GM21717 (cell line): Measurements from ENCODE around the gene VIPR2.

Experiments
- ATAC-seq: cut with Tn5 transposase; IDR thresholded peaks from one replicate; pipeline ENCODE4 v1.9.1; 2021; ENCODE audit warnings: mild to moderate bottlenecking, moderate library complexity; ENCODE audit not compliant: unreplicated experiment

Gene VIPR2

DNA sequence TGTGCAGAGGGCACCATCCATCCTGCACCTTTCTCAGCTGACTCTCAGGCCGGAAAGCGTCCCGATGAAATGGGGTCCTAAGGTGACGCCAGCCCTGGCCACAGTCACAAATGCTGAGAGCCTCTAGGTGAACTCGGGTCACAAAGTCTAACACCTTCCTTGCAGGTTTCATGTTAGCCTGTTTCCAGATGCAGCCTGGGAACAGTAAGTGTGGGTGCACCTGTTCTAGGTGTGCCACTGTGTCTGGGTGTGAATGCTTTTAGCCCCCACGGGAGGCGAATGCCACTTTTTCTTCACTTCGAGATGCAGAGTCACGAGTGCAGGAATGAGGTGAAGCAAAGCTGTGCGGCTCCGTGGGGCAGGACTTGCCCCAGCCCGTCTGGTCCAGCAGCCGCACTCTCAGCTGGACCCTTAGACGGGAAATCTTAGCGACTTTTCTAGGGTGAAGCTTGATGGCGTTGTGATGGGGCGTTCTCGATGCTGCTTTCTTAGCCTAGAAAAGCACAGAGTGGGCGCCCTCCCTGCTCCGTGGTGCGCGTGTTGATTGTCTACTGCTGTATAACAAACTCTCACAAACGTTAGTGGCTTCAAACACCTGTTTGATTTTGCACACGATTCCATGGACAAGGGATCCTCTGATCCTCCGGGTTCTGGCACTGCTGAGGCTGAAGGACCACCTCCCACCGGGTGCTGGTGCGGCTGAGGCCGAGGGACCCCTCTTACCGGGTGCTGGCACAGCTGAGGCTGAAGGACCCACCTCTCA lies 13.6 kb upstream of the VIPR2 start:
- ATAC-seq: no peak

- no peak for ATAC-seq
These were observed 13.0 kb upstream of the VIPR2 start for GRCh38 chr7:159157714-159158113.

GRCh38 chr7:159156436-159157245 lies 12.0 kb upstream of the VIPR2 start:
- ATAC-seq: no peak

- ATAC-seq: no peak
These were observed 10.7 kb upstream of the VIPR2 start for GRCh38 chr7:159155410-159155809.

DNA sequence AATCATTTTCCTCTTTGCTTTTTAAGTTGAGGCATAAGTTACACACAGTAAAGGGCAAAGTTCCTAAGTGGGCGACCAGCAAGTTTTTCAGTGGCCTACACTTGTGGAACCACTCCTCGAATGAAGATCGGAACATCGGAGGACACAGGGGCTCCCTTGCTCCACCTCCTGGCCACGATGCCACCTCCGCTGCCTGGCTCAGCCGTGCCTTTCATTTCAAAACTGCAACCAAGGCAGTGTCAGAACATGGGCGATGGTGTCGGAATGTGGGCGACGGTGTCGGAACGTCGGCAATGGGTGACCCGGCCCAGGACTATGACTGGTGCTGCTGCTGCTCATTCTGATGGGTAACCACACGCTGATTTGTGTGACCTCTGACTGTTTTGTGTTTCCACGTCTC lies 9.6 kb upstream of the VIPR2 start:
- ATAC-seq: no peak

DNA sequence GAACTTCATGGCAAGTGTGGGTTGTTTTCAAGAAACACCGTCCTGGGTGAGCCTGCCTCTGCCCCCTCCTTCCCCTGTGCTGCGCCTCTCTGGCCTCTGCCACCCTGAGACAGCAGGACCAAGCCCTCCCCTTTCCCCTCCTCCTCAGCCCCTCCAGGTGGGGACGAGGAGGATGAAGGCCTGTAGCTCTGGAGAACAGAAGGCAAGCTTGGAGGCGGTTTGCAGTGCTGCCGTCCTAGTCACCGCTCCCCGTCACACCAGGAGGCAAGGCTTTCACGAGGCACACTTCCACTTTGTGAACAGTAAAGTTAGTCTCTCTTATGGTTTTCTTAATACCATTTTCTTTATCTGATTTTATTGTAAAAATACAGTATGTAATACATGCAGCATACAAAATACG lies 8.8 kb upstream of the VIPR2 start:
- ATAC-seq: no peak

- ATAC-seq: no peak
These were observed 8.1 kb upstream of the VIPR2 start for GRCh38 chr7:159152816-159153215.

GRCh38 chr7:159151231-159151630 lies 6.6 kb upstream of the VIPR2 start:
- ATAC-seq: no peak

- ATAC-seq: no peak
These were observed 4.8 kb upstream of the VIPR2 start for GRCh38 chr7:159149488-159149887.

DNA sequence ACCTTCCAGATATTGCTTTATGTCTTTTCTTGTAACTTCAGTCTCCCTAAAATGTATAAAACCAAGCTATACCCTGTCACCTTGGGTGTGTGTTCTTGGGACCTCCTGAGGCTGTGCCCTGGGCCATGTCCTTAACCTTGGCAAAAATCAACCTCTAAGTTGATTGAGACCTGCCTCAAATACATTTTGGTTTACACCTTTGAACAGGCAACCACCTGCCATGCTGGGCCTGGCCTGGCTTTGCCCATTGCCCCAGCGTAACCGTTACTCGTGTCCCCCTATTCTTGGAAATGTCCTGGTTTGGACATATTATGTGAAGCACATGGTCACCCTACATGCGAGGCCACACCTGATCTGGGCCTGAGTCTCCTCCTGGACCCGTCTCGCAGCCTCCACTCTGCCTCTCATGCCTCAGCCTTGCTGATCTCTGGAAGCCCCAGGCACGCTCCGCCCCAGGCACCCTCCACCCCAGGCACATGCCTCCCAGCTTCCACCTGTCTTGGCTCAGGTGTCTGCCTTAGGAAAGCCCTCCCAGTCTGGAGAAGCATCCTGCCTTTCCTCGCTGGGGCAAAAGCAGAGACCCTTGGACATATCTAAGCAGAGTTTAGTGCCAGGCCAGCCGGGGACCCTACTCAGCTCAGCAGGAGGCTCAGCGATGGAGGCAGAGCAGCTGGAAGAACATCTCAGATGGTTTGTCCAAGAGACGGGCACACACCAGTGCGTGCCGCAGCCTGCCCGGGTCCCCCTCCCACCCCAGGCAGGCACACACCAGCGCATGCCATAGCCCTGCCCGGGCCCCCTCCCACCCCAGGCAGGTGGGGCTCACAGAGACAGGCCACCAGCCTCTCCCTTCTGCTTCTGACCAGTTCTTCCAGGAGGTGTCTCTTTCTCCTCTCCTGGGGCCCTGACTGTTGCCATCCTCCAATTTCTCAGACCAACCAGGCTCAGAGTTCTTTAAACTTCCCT lies 4.0 kb upstream of the VIPR2 start:
- no peak for ATAC-seq

DNA sequence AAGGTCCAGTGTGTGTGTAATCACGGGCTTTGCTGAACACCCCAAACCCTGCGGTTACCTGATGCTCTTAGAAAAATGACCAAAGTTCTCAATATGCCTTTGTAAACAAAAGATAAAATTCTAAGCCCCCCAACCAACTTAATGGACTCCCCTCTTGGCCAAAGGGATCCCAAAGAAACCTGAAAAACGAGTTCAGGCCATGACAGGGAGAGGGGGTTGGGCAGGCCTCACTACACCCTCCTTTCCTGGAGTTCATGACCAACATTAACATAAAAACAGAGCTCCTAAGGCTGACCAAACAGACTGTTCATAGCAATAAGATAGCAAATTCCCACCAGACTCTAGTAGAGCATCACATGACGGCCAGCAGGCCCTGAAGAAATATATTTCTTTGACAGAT lies 3.0 kb upstream of the VIPR2 start:
- no peak for ATAC-seq

- no peak for ATAC-seq
These were observed 2.6 kb upstream of the VIPR2 start for GRCh38 chr7:159147246-159147645.

GRCh38 chr7:159146084-159146858 lies 1.6 kb upstream of the VIPR2 start:
- ATAC-seq: no peak

- ATAC-seq: no peak
These were observed 806 bp upstream of the VIPR2 start for GRCh38 chr7:159145490-159145855.

DNA sequence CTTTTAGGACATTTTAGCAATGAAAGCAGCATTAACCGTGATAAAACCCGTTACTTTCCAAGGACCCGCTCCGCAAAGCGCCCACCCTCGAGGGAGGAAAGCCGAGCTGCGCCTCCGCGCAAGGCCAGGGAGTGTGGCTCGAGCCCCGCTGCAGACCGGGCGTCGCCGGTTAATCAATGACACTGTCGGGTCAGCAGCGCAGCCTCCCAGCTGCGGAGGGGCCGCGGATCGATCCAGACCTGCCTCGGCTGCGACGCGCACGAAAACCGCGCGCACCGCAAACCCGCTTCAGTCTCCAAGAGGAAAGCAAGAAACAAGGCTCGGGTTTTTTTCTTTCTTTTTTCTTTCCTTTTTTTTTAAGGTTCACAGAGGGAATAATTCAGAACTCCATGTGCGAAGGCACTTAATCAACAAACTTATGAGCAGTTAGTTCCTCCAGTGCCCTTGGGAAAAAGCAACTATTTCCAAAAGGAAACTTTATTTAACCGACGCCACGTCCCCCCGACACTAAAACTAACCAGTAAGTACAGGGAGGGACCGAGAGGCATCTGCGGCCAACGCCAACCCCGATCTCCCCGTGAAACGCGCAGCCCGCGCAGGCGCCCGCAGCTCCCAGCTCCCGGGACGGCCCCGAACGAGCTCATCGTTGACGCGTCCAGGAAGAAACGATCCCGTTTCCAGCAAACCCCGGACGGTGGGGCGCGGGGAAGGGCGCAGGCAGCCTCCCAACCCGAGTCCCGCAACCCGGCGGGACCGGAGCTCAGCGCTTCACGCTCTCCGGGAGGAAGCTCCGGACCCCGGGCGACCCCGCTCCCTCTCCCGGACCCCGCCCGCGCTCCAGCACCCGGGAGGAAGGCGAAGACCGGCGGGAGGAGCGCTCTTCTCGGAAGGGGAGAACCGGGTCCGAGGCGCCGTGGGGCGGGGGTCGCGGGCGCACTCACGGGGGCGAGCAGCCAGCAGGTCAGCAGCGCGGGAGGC lies 598 bp downstream of the VIPR2 start:
- no peak for ATAC-seq

- no peak for ATAC-seq
These were observed 1.9 kb downstream of the VIPR2 start for GRCh38 chr7:159142730-159143129.

DNA sequence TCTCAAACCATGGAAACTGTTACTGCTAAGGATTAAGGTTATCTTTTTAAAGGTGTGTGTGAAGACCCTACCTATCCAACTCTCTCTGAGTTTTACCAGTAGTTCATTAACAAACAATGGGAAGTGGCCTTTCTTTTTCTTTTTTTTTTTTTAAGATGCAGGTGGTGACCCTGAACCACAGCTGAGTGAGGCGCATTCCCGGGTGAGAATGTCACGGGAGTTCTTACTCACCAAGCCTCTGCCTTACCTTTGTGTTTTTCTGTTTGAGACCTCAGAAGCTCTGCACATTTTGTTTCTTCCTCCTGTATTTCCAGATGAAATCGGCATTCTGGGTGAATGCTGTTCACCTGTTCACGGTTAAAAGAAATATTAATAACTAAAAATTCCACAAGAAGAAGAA lies 2.5 kb downstream of the VIPR2 start:
- no peak for ATAC-seq

DNA sequence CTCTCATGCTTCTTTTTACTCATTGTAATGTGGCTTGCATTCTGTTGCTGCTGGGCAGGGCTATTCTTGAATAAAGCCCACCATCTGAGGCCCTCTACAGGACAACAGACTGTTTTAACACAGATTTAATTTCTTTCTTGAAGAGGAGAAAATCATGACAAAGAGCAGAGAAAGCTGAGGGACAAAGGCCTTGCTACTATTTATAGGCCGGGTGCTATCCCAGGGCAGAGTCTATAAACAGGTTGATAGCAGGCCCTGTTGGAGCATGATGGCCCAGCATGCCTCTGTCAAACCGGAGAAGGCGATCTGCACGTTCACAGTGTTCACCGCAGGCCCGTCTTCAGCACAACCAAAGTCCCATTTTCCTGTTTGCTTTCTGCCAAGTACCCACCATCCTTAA lies 3.0 kb downstream of the VIPR2 start:
- no peak for ATAC-seq

- no peak for ATAC-seq
These were observed 3.5 kb downstream of the VIPR2 start for GRCh38 chr7:159141167-159141566.
